HCT116 (cell line): ENCODE data around the gene PCSK2. TPM values are rescaled to one million over a fixed set of nuclear protein-coding genes. Genes with fewer than 3 reads are reported as not detected.

Experiments
- ATAC-seq: fragments of 200-7000 bp; cut with Tn5 transposase; 2 replicates; pipeline ENCODE4 v1.9.1; 2020; ENCODE audit warnings: mild to moderate bottlenecking, moderate library complexity
- BruUV-seq: library from RNA; stranded (reverse); fragments of 400-500 nt; replicated peaks from 2 replicates; lab custom pipeline; 2021; lab: Mats Ljungman, UMichigan
- CTCF ChIA-PET: fragments of 300-600 bp; sonication (Branson Sonifier 250); formaldehyde crosslinking; loops from one replicate; lab custom pipeline; 2021; ENCODE audit warnings: antibody characterized with exemption; lab: Charles Lee
- POLR2A ChIA-PET: fragments of 300-600, 350-600 bp; sonication (Branson Sonifier 250); formaldehyde crosslinking; loops from one replicate; lab custom pipeline; 2021; ENCODE audit warnings: antibody characterized with exemption; lab: Charles Lee
- RAD21 ChIA-PET, 2 experiments: fragments of 300-600 bp; sonication (Branson Sonifier 250); formaldehyde crosslinking; loops; one replicate each; lab custom pipeline; 2023; ENCODE audit warnings: low total read pairs in 2 of 2; ENCODE audit not compliant: uncharacterized antibody in 2 of 2, unreplicated experiment in 2 of 2, low non-redundant PET in 1 of 2; lab: Charles Lee
- DNase-seq: peaks from one replicate; pipeline ENCODE4 v3.0.0-alpha.2; 2010; ENCODE audit warnings: low read depth, low spot score
- H2AFZ ChIP-seq: fragments of 200-600 bp; shearing (Covaris generic), sonication (generic); 2 replicates; pipeline ENCODE4 v1.6.1; 2017; ENCODE audit warnings: low read depth, mixed run types, mixed read lengths, antibody characterized with exemption, low read length; ENCODE audit not compliant: poor library complexity, severe bottlenecking
- H3K27ac ChIP-seq: 2 replicates; pipeline ENCODE4 v1.5.1; 2012; ENCODE audit warnings: low read depth, low read length
- H3K27me3 ChIP-seq: fragments of 200-600 bp; sonication (generic); 2 replicates; pipeline ENCODE4 v1.6.1; 2016; ENCODE audit warnings: mixed run types, low read length, mixed read lengths; ENCODE audit not compliant: insufficient read depth
- H3K36me3 ChIP-seq, 2 experiments: fragments of 200-500 bp in 1 of 2; fragments of 200-600 bp in 1 of 2; sonication (Bioruptor generic) in 1 of 2; sonication (generic) in 1 of 2; 2 replicates each; pipeline versions ENCODE4 v1.5.1 to v1.6.1; 2014 to 2016; ENCODE audit warnings: low read length in 2 of 2, inconsistent platforms in 1 of 2, mixed read lengths in 1 of 2, mixed run types in 1 of 2; ENCODE audit not compliant: insufficient read depth in 2 of 2, control insufficient read depth in 1 of 2
- H3K4me1 ChIP-seq, 2 experiments: fragments of 200-600 bp in 1 of 2; sonication (generic) in 1 of 2; 2 replicates each; pipeline versions ENCODE4 v1.5.1 to v1.6.1; 2012 to 2017; ENCODE audit warnings: low read length in 2 of 2, inconsistent platforms in 1 of 2, mild to moderate bottlenecking in 1 of 2, mixed read lengths in 1 of 2, mixed run types in 1 of 2, moderate library complexity in 1 of 2; ENCODE audit not compliant: insufficient read depth in 2 of 2, control insufficient read depth in 1 of 2
- H3K4me2 ChIP-seq: fragments of 200-600 bp; sonication (generic); 2 replicates; pipeline ENCODE4 v1.6.1; 2017; ENCODE audit warnings: mixed run types, low read length, mixed read lengths
- H3K4me3 ChIP-seq, 2 experiments: fragments of 200-600 bp in 1 of 2; sonication (generic) in 1 of 2; replicated peaks in 1 of 2; 2 replicates each; pipeline ENCODE4 v1.5.1; 2011 to 2016; ENCODE audit warnings: low read length in 2 of 2, control low read depth in 1 of 2, low read depth in 1 of 2, mild to moderate bottlenecking in 1 of 2, mixed read lengths in 1 of 2, mixed run types in 1 of 2
- H3K79me2 ChIP-seq: fragments of 200-600 bp; sonication (generic); 2 replicates; pipeline ENCODE4 v1.6.1; 2017; ENCODE audit warnings: mild to moderate bottlenecking, mixed run types, low read length, moderate library complexity, mixed read lengths; ENCODE audit not compliant: insufficient read depth
- H3K9ac ChIP-seq: fragments of 200-600 bp; sonication (generic); 2 replicates; pipeline ENCODE4 v1.6.1; 2016; ENCODE audit warnings: low read length, mixed read lengths
- H3K9me2 ChIP-seq: fragments of 200-600 bp; sonication (generic), shearing (Covaris generic); 2 replicates; pipeline ENCODE4 v1.6.1; 2017; ENCODE audit warnings: mixed run types, mild to moderate bottlenecking, moderate library complexity; ENCODE audit not compliant: insufficient read depth
- H3K9me3 ChIP-seq, 2 experiments: fragments of 200-500 bp in 1 of 2; fragments of 200-600 bp in 1 of 2; sonication (Bioruptor generic) in 1 of 2; sonication (generic) in 1 of 2; 2 replicates each; pipeline ENCODE4 v1.6.1; 2014 to 2017; ENCODE audit warnings: low read length in 2 of 2, mixed read lengths in 2 of 2, inconsistent platforms in 1 of 2, low read depth in 1 of 2, mild to moderate bottlenecking in 1 of 2, mixed run types in 1 of 2, moderate library complexity in 1 of 2; ENCODE audit not compliant: control insufficient read depth in 1 of 2, insufficient read depth in 1 of 2
- H4K20me1 ChIP-seq: fragments of 200-600 bp; sonication (generic), shearing (Covaris generic); 2 replicates; pipeline ENCODE4 v1.6.1; 2017; ENCODE audit warnings: mixed run types, mild to moderate bottlenecking, moderate library complexity; ENCODE audit not compliant: insufficient read depth
- CBX3 ChIP-seq: IDR thresholded peaks from 2 replicates; pipeline ENCODE4 v1.6.1; 2012; ENCODE audit warnings: low read depth
- CEBPB ChIP-seq: IDR thresholded peaks from 2 replicates; pipeline ENCODE4 v1.6.1; 2012; ENCODE audit warnings: low read depth
- EGR1 ChIP-seq: IDR thresholded peaks from 2 replicates; pipeline ENCODE4 v1.6.1; 2012; ENCODE audit warnings: low read depth
- ELF1 ChIP-seq: IDR thresholded peaks from 2 replicates; pipeline ENCODE4 v1.6.1; 2012; ENCODE audit warnings: low read depth, borderline replicate concordance
- EZH2 ChIP-seq: fragments of 200-600 bp; sonication (generic); IDR thresholded peaks from 2 replicates; pipeline ENCODE4 v1.6.1; 2017; ENCODE audit warnings: antibody characterized with exemption, mixed run types
- EZH2phosphoT487 ChIP-seq: fragments of 200-600 bp; IDR thresholded peaks from 2 replicates; pipeline ENCODE4 v1.6.1; 2018; ENCODE audit warnings: antibody characterized with exemption, borderline replicate concordance
- FOSL1 ChIP-seq: IDR thresholded peaks from 2 replicates; pipeline ENCODE4 v1.6.1; 2012; ENCODE audit warnings: low read depth
- POLR2A ChIP-seq: IDR thresholded peaks from 2 replicates; pipeline ENCODE4 v1.7.0; 2011; ENCODE audit warnings: borderline replicate concordance; ENCODE audit not compliant: insufficient read depth, insufficient read length; ENCODE audit errors: extremely low read depth
- SP1 ChIP-seq: IDR thresholded peaks from 2 replicates; pipeline ENCODE4 v1.6.1; 2012; ENCODE audit warnings: low read depth
- ZFX ChIP-seq: fragments of 450-650 bp; IDR thresholded peaks from 2 replicates; pipeline ENCODE4 v1.6.1; 2017
- ZNF274 ChIP-seq: fragments of 200-500 bp; sonication (Bioruptor generic); IDR thresholded peaks from 2 replicates; pipeline ENCODE4 v1.6.1; 2014; ENCODE audit warnings: mild to moderate bottlenecking, low read depth, low read length, inconsistent platforms
- intact Hi-C: fragments of 100-400 bp; cut with micrococcal nuclease; formaldehyde crosslinking; loops from 2 replicates; pipeline ENCODE4 v1.10.0; 2022
- total RNA-seq: library from RNA; stranded (reverse); gene quantifications from one replicate; pipeline ENCODE4 v1.2.1, GENCODE V29; 2021; ENCODE audit not compliant: unreplicated experiment
- TF ChIP-seq, protein P1 (sequence below): IDR thresholded peaks from 2 replicates; pipeline ENCODE4 v1.6.1; 2012
- TF ChIP-seq, protein P2 (sequence below): IDR thresholded peaks from 2 replicates; pipeline ENCODE4 v1.6.1; 2012
- TF ChIP-seq, protein P3 (sequence below): IDR thresholded peaks from 2 replicates; pipeline ENCODE4 v1.6.1; 2012; ENCODE audit warnings: low read depth

PCSK2 gene
- total RNA-seq, 1 experiment from 2014 or later: not detected

DNA sequence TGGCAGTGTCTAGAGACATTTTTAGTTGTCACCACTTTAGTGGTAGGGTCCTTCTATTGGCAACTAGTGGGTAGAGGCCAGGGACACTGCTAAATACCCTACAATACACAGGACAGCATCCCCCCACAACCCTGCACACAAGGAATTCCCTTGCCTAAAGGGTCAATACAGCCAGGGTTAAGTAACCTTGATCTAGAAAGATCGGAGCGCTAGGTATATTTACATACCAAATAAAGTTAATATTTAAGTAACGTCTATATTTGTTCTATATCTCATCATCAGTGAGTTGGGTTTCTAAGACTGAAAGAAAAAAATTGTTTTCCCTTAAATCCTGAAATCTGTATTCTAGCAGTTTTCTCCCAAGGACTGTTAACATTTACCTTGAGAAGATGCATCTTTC, 288.2 kb downstream of the PCSK2 start:
- intact Hi-C loops: no loop called here
- no peak overlapping the region for H3K4me2 ChIP-seq
- ATAC-seq (no peak), DNase-seq (no peak)
- no peak overlapping the region for H2AFZ ChIP-seq
- H3K9me2 ChIP-seq: no peaks in the 10 kb centered on the region
- no peak overlapping the region for H3K9ac ChIP-seq
- TF ChIP-seq ZFX (no peak), ZNF274 (no peak), FOSL1 (no peak), EZH2phosphoT487 (no peak), POLR2A (no peak), SP1 (no peak), ELF1 (no peak), EZH2 (no peak), EGR1 (no peak), CBX3 (no peak), CEBPB (no peak)
- TF ChIP-seq, protein P1, sequence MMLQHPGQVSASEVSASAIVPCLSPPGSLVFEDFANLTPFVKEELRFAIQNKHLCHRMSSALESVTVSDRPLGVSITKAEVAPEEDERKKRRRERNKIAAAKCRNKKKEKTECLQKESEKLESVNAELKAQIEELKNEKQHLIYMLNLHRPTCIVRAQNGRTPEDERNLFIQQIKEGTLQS: no peak
- TF ChIP-seq, protein P2, sequence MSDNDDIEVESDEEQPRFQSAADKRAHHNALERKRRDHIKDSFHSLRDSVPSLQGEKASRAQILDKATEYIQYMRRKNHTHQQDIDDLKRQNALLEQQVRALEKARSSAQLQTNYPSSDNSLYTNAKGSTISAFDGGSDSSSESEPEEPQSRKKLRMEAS: no peak
- TF ChIP-seq, protein P3, sequence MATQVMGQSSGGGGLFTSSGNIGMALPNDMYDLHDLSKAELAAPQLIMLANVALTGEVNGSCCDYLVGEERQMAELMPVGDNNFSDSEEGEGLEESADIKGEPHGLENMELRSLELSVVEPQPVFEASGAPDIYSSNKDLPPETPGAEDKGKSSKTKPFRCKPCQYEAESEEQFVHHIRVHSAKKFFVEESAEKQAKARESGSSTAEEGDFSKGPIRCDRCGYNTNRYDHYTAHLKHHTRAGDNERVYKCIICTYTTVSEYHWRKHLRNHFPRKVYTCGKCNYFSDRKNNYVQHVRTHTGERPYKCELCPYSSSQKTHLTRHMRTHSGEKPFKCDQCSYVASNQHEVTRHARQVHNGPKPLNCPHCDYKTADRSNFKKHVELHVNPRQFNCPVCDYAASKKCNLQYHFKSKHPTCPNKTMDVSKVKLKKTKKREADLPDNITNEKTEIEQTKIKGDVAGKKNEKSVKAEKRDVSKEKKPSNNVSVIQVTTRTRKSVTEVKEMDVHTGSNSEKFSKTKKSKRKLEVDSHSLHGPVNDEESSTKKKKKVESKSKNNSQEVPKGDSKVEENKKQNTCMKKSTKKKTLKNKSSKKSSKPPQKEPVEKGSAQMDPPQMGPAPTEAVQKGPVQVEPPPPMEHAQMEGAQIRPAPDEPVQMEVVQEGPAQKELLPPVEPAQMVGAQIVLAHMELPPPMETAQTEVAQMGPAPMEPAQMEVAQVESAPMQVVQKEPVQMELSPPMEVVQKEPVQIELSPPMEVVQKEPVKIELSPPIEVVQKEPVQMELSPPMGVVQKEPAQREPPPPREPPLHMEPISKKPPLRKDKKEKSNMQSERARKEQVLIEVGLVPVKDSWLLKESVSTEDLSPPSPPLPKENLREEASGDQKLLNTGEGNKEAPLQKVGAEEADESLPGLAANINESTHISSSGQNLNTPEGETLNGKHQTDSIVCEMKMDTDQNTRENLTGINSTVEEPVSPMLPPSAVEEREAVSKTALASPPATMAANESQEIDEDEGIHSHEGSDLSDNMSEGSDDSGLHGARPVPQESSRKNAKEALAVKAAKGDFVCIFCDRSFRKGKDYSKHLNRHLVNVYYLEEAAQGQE: no peak
- H3K36me3 ChIP-seq: no peaks in the 10 kb centered on the region
- BruUV-seq: no TSS peak
- POLR2A ChIA-PET: no interaction called here
- H3K27me3 ChIP-seq: no peaks in the 10 kb centered on the region
- no peaks in the 10 kb centered on the region for H3K79me2 ChIP-seq
- no peaks in the 10 kb centered on the region for H4K20me1 ChIP-seq
- H3K9me3 ChIP-seq: no peaks in the 10 kb centered on the region
- CTCF ChIA-PET: no interaction called here
- no peak overlapping the region for H3K4me3 ChIP-seq
- no peak overlapping the region for H3K27ac ChIP-seq
- RAD21 ChIA-PET: no interaction called here
- peaks cover under 1 to 1% of the 10 kb centered on the region in 2 experiments; a peak in 3 of 4 replicates for H3K4me1 ChIP-seq
